Measurements from ENCODE around the gene FXR2. TPM values are rescaled to one million over a fixed set of nuclear protein-coding genes. Genes with fewer than 3 reads are reported as not detected.
A peak's percentile ranks its signal among the peaks of the same experiment; 100 is the strongest.

FXR2 gene
- total and polyA plus RNA-seq, 2 donors (not counting 3 experiments of a cell fraction or from before 2014, with no cell fraction given) = 40.1 to 48.9 TPM

DNA sequence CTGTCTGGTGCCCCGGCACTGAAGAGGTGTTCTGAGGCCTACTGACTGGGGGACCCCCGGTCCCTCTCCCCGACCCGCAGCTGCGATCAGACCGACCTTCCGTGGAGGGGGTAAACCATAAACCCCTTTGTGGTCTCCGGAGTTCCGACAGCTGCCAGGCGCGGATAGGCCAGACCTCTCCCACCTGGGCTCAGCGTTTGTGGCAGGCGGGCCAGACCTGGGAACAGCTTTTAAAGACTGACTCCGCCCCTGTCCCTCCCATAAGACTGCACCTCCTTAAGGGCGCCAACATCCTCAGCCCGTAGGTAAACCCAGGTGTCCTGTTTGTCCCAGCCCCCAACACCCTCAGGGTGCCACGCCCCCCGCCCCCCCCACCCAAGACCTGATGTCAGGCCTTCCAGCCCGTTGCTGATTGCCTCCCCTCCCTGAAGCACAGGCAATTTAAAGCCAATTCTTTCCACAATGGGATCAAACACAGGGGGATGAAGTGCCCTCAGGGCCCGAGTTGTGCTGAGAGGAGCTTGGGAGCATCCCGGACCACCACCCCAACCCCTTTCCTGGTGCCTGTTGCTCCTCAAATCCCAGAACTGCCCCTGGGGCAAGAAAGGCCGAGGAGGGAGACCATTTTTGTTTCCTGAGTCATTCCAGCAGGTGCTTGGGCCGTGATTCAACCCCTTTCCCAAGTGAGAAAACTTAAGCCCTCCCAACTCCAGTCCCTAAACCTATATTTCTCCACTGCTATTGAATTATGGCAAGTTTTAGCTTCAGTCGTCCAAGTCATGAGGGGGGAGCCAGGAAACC lies 24.6 kb downstream of the FXR2 start, which contains the start of gene SOX15:
Gene SOX15 (minus strand): TSS at position 204 of the 801 bp plus-strand sequence. CDS start 418 bp downstream, outside the sequence.
- no peak within 1 kb of the TSS for H3K27ac ChIP-seq (ENCODE audit: insufficient read depth, low read depth, low read length)
- no peak within 1 kb of the TSS for H2AFZ ChIP-seq (ENCODE audit: low read depth, low read length)
- TF ChIP-seq EZH2 (IDR thresholded peaks at IDR 0.05; ENCODE audit: borderline replicate concordance, low read depth, low read length, severe bottlenecking) (no peak), GATA2 (IDR thresholded peaks at IDR 0.05; ENCODE audit: insufficient read depth, insufficient read length, low read depth, low read length) (no peak), JUN (IDR thresholded peaks at IDR 0.05; ENCODE audit: borderline replicate concordance, insufficient read depth, insufficient read length, low read depth) (no peak), FOS (IDR thresholded peaks at IDR 0.05; ENCODE audit: borderline replicate concordance, insufficient read depth, low read length) (no peak), MYC (IDR thresholded peaks at IDR 0.05; ENCODE audit: low read depth, low read length) (no peak)
- TF ChIP-seq, protein P1, sequence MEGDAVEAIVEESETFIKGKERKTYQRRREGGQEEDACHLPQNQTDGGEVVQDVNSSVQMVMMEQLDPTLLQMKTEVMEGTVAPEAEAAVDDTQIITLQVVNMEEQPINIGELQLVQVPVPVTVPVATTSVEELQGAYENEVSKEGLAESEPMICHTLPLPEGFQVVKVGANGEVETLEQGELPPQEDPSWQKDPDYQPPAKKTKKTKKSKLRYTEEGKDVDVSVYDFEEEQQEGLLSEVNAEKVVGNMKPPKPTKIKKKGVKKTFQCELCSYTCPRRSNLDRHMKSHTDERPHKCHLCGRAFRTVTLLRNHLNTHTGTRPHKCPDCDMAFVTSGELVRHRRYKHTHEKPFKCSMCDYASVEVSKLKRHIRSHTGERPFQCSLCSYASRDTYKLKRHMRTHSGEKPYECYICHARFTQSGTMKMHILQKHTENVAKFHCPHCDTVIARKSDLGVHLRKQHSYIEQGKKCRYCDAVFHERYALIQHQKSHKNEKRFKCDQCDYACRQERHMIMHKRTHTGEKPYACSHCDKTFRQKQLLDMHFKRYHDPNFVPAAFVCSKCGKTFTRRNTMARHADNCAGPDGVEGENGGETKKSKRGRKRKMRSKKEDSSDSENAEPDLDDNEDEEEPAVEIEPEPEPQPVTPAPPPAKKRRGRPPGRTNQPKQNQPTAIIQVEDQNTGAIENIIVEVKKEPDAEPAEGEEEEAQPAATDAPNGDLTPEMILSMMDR (IDR thresholded peaks at IDR 0.05; ENCODE audit: extremely low read depth in 1 of 2, insufficient read depth in 1 of 2, low read depth in 1 of 2, low read length in 2 of 2) = no peak
- no peak within 1 kb of the TSS for H3K4me3 ChIP-seq (replicated peaks in 1 of 3; ENCODE audit: insufficient read depth in 1 of 3, low read depth in 1 of 3, low read length in 3 of 3)
- H3K79me2 ChIP-seq (ENCODE audit: control insufficient read depth, insufficient read depth, low read length) = peaks cover 9% of the 10 kb centered on the region
- H4K20me1 ChIP-seq (replicated peaks; ENCODE audit: control insufficient read depth, extremely low read depth, insufficient read depth, low read length) = no peaks in the 10 kb centered on the region
- H3K27me3 ChIP-seq (ENCODE audit: control insufficient read depth in 2 of 2, insufficient read depth in 2 of 2, low read length in 2 of 2) = no peaks in the 10 kb centered on the region
- ChIA-PET POLR2A (interaction anchor here (0.7 to 1.9 kb wide), 3 partner anchors 10 to 97 kb away, joined by 3 to 6 read pairs (median 4); partner anchors contain the start of genes CD68 and TP53), CTCF (interaction anchor here (0.8 to 5.1 kb wide), 31 partner anchors 9 to 545 kb away, joined by 3 to 61 read pairs (median 5); partner anchors contain the start of genes CD68, SENP3, TMEM102 and TMEM95)
- FAIRE-seq (peak; percentile 8), DNase-seq (ENCODE audit: low read depth, low spot score) (no peak)
- no peaks in the 10 kb centered on the region for H3K9me3 ChIP-seq (replicated peaks; ENCODE audit: control insufficient read depth, insufficient read depth, low read length)
- H3K9me1 ChIP-seq (replicated peaks; ENCODE audit: control insufficient read depth, extremely low read depth, insufficient read depth, low read length) = no peaks in the 10 kb centered on the region
- H3K4me1 ChIP-seq (ENCODE audit: control insufficient read depth, extremely low read depth, insufficient read depth, low read length) = peaks cover 10% of the 10 kb centered on the region
- intact Hi-C loops (cut with micrococcal nuclease) (loop anchor here (1.0 to 2.0 kb wide), 5 partner anchors 18 to 234 kb away; partner anchors contain the start of genes FXR2 and SENP3), dilution Hi-C loops (cut with MboI; ENCODE audit: extremely low pct_ligation_motif_present, low sequenced_read_pairs) (no loop called here)
- no peak within 1 kb of the TSS for H3K9ac ChIP-seq (replicated peaks; ENCODE audit: extremely low read depth, insufficient read depth, low read length)
- BruUV-seq (replicated peaks) = no TSS peak
- H3K4me2 ChIP-seq (ENCODE audit: insufficient read depth, low read length) = peak within 1 kb of the TSS; percentile 19
- peaks cover 14 to 43% of the 10 kb centered on the region in 2 experiments for H3K36me3 ChIP-seq (ENCODE audit: control insufficient read depth in 2 of 2, extremely low read depth in 1 of 2, insufficient read depth in 2 of 2, low read length in 2 of 2)

Measured in endothelial cell of umbilical vein (primary cell).